Mesothelial cell of epicardium (in vitro differentiated cells): ENCODE data around the gene MVB12B. TPM values are rescaled to one million over a fixed set of nuclear protein-coding genes. Genes with fewer than 3 reads are reported as not detected.
A peak's percentile ranks its signal among the peaks of the same experiment; 100 is the strongest.

ENCODE experiments used
- DNase-seq, 2 experiments: peaks; one replicate each; pipeline ENCODE4 v3.0.0; 2021; ENCODE audit warnings: low spot score in 2 of 2; ENCODE audit not compliant: unreplicated experiment in 2 of 2
- H3K27ac Mint-ChIP-seq: 2 replicates; pipeline ENCODE4 v1.8.0; 2021; ENCODE audit warnings: mixed read lengths
- H3K27me3 Mint-ChIP-seq: 2 replicates; pipeline ENCODE4 v1.8.0; 2021; ENCODE audit warnings: low read depth, mixed read lengths
- H3K36me3 Mint-ChIP-seq: 2 replicates; pipeline ENCODE4 v1.8.0; 2021; ENCODE audit warnings: mixed read lengths
- H3K4me1 Mint-ChIP-seq: 2 replicates; pipeline ENCODE4 v1.8.0; 2021; ENCODE audit warnings: mixed read lengths
- H3K4me3 Mint-ChIP-seq: 2 replicates; pipeline ENCODE4 v1.8.0; 2021; ENCODE audit warnings: mild to moderate bottlenecking, moderate library complexity, mixed read lengths
- H3K9me3 Mint-ChIP-seq: 2 replicates; pipeline ENCODE4 v1.8.0; 2021; ENCODE audit warnings: mixed read lengths
- CTCF ChIP-seq: fragments of 200-600 bp; sonication (generic); IDR thresholded peaks from one replicate; pipeline ENCODE4 v1.5.0; 2021; ENCODE audit warnings: antibody characterized with exemption; ENCODE audit not compliant: unreplicated experiment
- total RNA-seq: library from RNA; stranded (reverse); gene quantifications from 3 replicates; pipeline ENCODE4 v1.2.1, GENCODE V29; 2021

MVB12B gene
- total RNA-seq, 1 donor from 2014 or later: 43.7 TPM

GRCh38 chr9:126435626-126436025 lies 109.0 kb downstream of the MVB12B start:
- Mint-ChIP-seq H3K27ac (no peak overlapping the region), H3K27me3 (no peaks in the 10 kb centered on the region), H3K4me3 (no peak overlapping the region), H3K9me3 (no peaks in the 10 kb centered on the region), H3K4me1 (peaks cover 16% of the 10 kb centered on the region), H3K36me3 (peaks cover 5% of the 10 kb centered on the region)
- no peak for TF ChIP-seq CTCF
- no peak for DNase-seq

- peaks cover 5% of the 10 kb centered on the region for H3K36me3 Mint-ChIP-seq
- no peak overlapping the region for H3K4me3 Mint-ChIP-seq
- H3K27me3 Mint-ChIP-seq: no peaks in the 10 kb centered on the region
- no peak for TF ChIP-seq CTCF
- H3K27ac Mint-ChIP-seq: no peak overlapping the region
- H3K9me3 Mint-ChIP-seq: no peaks in the 10 kb centered on the region
- no peak for DNase-seq
- peaks cover 21% of the 10 kb centered on the region for H3K4me1 Mint-ChIP-seq
These were observed 110.1 kb downstream of the MVB12B start for GRCh38 chr9:126436545-126437267.

- no peak overlapping the region for H3K4me3 Mint-ChIP-seq
- peaks cover 21% of the 10 kb centered on the region for H3K4me1 Mint-ChIP-seq
- H3K36me3 Mint-ChIP-seq: peaks cover 5% of the 10 kb centered on the region
- no peaks in the 10 kb centered on the region for H3K27me3 Mint-ChIP-seq
- no peak overlapping the region for H3K27ac Mint-ChIP-seq
- TF ChIP-seq CTCF: no peak
- H3K9me3 Mint-ChIP-seq: no peaks in the 10 kb centered on the region
- no peak for DNase-seq
These were observed 110.6 kb downstream of the MVB12B start for GRCh38 chr9:126437268-126437666.

GRCh38 chr9:126437701-126438100 lies 111.1 kb downstream of the MVB12B start:
- Mint-ChIP-seq H3K27ac (no peak overlapping the region), H3K4me1 (peaks cover 21% of the 10 kb centered on the region), H3K36me3 (peaks cover 5% of the 10 kb centered on the region), H3K9me3 (no peaks in the 10 kb centered on the region), H3K4me3 (no peak overlapping the region), H3K27me3 (no peaks in the 10 kb centered on the region)
- DNase-seq: no peak
- TF ChIP-seq CTCF: no peak

GRCh38 chr9:126438741-126439401 lies 112.2 kb downstream of the MVB12B start:
- Mint-ChIP-seq H3K9me3 (no peaks in the 10 kb centered on the region), H3K27ac (peak overlapping the region; percentile 3), H3K27me3 (no peaks in the 10 kb centered on the region), H3K4me1 (peaks cover 21% of the 10 kb centered on the region), H3K36me3 (peaks cover 2% of the 10 kb centered on the region), H3K4me3 (no peak overlapping the region)
- no peak for TF ChIP-seq CTCF
- no peak for DNase-seq
